Neuron (in vitro differentiated cells): ENCODE data around the gene CEP83.
"Not testable (repeated sequence)": the region's sequence is repeated elsewhere in the genome, so short reads cannot be mapped to it uniquely, and the experiment has no call there.

Source experiments
- H2AFZ ChIP-seq: one replicate; pipeline ENCODE4 v1.6.1; 2013; ENCODE audit warnings: low read depth, mild to moderate bottlenecking, inconsistent platforms, low read length, moderate library complexity
- H3K27me3 ChIP-seq: one replicate; pipeline ENCODE4 v1.6.1; 2013; ENCODE audit warnings: low read length; ENCODE audit not compliant: insufficient read depth
- H3K36me3 ChIP-seq: one replicate; pipeline ENCODE4 v1.6.1; 2013; ENCODE audit warnings: low read length; ENCODE audit not compliant: insufficient read depth
- H3K4me1 ChIP-seq: one replicate; pipeline ENCODE4 v1.6.1; 2013; ENCODE audit warnings: low read length; ENCODE audit not compliant: insufficient read depth
- H3K4me3 ChIP-seq: 2 replicates; pipeline ENCODE4 v1.5.1; 2013; ENCODE audit warnings: mild to moderate bottlenecking, low read length, moderate library complexity
- H3K9me3 ChIP-seq: one replicate; pipeline ENCODE4 v1.6.1; 2013; ENCODE audit warnings: low read length

CEP83 gene

GRCh38 chr12:94426049-94426448 is 33.6 kb downstream of the CEP83 start:
- Histone ChIP-seq H3K36me3 (no peaks in the 10 kb centered on the region), H2AFZ (no peak overlapping the region), H3K4me3 (no peak overlapping the region), H3K9me3 (peaks cover 36% of the 10 kb centered on the region), H3K27me3 (no peaks in the 10 kb centered on the region), H3K4me1 (peaks cover 6% of the 10 kb centered on the region)

DNA sequence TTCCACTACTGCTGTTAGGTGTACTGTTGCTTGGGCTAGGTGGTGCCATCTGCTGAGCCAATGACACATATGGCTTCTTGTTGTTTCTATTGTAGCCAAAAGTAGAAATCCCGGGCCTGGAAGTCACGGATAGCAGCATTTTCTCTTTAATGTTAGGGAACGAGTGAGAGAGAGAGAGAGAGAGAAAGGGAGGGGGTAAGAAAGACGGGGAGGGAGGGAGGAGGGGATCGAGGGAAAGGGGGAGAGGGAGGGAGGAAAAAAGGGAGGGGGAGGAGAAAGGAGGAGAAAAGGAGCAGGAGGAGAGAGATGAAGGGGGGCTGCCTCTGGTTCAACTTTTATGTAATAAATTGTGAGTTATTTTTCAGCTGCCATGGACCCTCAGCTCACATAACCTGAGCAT is 34.8 kb downstream of the CEP83 start:
- peaks cover 31% of the 10 kb centered on the region for H3K9me3 ChIP-seq
- H3K4me1 ChIP-seq, H3K36me3 ChIP-seq, H2AFZ ChIP-seq, H3K27me3 ChIP-seq: not testable (repeated sequence)
- peak overlapping the region; percentile 37 for H3K4me3 ChIP-seq

GRCh38 chr12:94421868-94422740 is 37.6 kb downstream of the CEP83 start:
- Histone ChIP-seq H3K9me3 (peaks cover 21% of the 10 kb centered on the region), H3K36me3 (no peaks in the 10 kb centered on the region), H2AFZ (no peak overlapping the region), H3K4me3 (no peak overlapping the region), H3K27me3 (no peaks in the 10 kb centered on the region), H3K4me1 (peaks cover 6% of the 10 kb centered on the region)

DNA sequence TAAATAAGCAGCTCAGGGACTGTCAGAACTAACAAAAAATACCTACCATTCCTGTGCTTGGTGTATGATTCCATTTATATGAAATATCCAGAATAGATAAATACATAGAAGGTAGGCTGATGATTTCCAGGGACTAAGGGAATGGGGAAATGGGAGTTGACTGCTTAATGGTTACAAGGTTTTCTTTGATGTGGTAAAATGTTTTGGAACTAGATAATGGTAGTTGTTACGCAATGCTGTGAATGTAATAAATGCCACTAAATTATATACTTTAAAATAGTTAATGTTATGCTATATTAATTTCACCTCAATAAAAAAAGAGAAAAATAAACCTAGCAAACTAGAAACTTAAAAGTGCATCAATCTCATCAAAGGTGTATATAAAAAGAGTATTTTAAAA is 41.1 kb downstream of the CEP83 start:
- Histone ChIP-seq H3K27me3 (no peaks in the 10 kb centered on the region), H3K36me3 (no peaks in the 10 kb centered on the region), H3K4me3 (no peak overlapping the region), H3K9me3 (peaks cover 13% of the 10 kb centered on the region), H3K4me1 (no peaks in the 10 kb centered on the region), H2AFZ (no peak overlapping the region)

DNA sequence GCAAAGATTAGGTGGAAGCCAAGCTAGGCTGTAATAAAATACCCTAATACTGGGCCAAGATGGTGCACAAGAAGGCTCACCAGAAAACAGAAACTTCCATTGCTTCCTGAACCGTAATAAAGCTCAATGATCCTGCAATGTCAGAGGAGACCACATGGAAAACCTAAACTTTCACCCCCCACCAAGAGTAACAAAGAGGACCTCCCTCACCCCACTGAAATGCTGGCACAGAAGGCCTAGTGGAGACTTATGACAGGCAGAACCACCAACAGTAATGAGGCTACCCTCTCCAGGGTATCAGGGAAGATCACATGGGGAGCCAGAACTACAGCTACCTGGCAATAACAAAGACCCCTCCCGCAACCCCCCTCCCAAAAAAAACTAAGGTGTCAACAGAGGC is 43.1 kb downstream of the CEP83 start:
- Histone ChIP-seq H3K36me3 (no peaks in the 10 kb centered on the region), H3K9me3 (peaks cover 2% of the 10 kb centered on the region), H3K27me3 (no peaks in the 10 kb centered on the region), H3K4me3 (no peak overlapping the region), H3K4me1 (no peaks in the 10 kb centered on the region), H2AFZ (no peak overlapping the region)

DNA sequence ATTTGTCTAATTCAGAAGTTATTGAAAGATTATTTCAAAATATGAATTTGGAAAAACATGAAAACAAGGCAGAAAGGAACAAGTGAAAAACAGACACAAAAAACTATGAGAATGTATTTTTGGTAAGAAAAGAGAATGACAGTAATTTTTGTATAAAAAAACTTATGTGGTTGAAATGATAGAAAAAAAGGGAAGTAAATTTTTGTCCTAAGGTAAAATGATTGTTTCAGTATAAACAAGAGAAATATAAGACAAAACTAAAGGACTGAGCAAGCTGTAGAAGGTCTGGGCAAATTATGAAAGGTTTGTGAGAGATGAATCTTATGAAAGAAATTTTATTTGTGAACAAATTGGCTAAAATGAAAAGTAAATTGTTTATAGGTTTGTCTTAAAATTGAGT is 44.6 kb downstream of the CEP83 start:
- H2AFZ ChIP-seq: no peak overlapping the region
- H3K4me3 ChIP-seq: no peak overlapping the region
- H3K9me3 ChIP-seq: no peaks in the 10 kb centered on the region
- H3K27me3 ChIP-seq: no peaks in the 10 kb centered on the region
- H3K4me1 ChIP-seq: no peaks in the 10 kb centered on the region
- H3K36me3 ChIP-seq: no peaks in the 10 kb centered on the region

GRCh38 chr12:94405413-94406116 is 54.1 kb downstream of the CEP83 start:
- H3K4me1 ChIP-seq: no peaks in the 10 kb centered on the region
- no peaks in the 10 kb centered on the region for H3K27me3 ChIP-seq
- peaks cover 2% of the 10 kb centered on the region for H3K36me3 ChIP-seq
- no peak overlapping the region for H3K4me3 ChIP-seq
- H3K9me3 ChIP-seq: no peaks in the 10 kb centered on the region
- no peak overlapping the region for H2AFZ ChIP-seq

DNA sequence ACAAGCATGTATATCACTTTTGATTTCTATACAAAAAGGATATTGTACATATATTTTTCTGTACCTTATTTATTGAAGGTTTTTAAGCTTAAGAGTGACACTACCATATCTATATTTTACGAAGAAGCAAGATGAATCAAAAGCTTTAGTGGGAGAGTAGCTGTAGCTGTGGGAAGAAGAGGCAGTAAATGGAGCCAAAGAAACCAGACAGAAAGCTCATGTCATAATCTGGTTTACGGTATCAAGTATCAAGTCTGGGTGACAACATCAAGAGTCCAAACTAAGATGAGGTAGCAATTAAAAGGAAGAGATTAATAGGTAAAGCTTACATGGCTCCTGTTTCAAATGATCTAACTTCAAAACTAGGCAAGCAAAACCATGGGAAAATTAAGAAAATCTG is 54.8 kb downstream of the CEP83 start:
- no peak overlapping the region for H3K4me3 ChIP-seq
- H3K27me3 ChIP-seq: no peaks in the 10 kb centered on the region
- H3K36me3 ChIP-seq: peaks cover 2% of the 10 kb centered on the region
- no peaks in the 10 kb centered on the region for H3K4me1 ChIP-seq
- no peaks in the 10 kb centered on the region for H3K9me3 ChIP-seq
- H2AFZ ChIP-seq: no peak overlapping the region

- no peak overlapping the region for H2AFZ ChIP-seq
- peaks cover 4% of the 10 kb centered on the region for H3K36me3 ChIP-seq
- H3K4me3 ChIP-seq: no peak overlapping the region
- no peaks in the 10 kb centered on the region for H3K27me3 ChIP-seq
- H3K4me1 ChIP-seq: no peaks in the 10 kb centered on the region
- peaks cover 4% of the 10 kb centered on the region for H3K9me3 ChIP-seq
Measured at GRCh38 chr12:94401326-94401725, 58.3 kb downstream of the CEP83 start.

DNA sequence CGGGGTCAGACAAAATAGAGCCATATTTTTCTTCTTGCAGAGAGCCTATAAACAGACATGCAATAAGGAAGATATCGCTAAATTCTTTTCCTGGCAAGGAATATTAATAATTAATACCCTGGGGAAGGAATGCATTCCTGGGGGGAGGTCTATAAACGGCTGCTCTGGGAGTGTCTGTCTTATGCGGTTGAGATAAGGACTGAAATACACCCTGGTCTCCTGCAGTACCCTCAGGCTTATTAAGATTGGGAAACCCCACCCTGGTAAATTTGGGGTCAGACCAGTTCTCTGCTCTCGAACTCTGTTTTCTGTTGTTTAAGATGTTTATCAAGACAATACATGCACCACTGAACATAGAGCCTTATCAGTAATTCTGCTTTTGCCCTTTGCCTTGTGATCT is 61.0 kb downstream of the CEP83 start:
- not testable (repeated sequence) for H3K4me1 ChIP-seq, H3K9me3 ChIP-seq, H2AFZ ChIP-seq, H3K4me3 ChIP-seq, H3K36me3 ChIP-seq, H3K27me3 ChIP-seq

GRCh38 chr12:94397401-94397800 is 62.3 kb downstream of the CEP83 start:
- no peaks in the 10 kb centered on the region for H3K4me1 ChIP-seq
- H3K4me3 ChIP-seq: no peak overlapping the region
- no peak overlapping the region for H2AFZ ChIP-seq
- peaks cover 4% of the 10 kb centered on the region for H3K36me3 ChIP-seq
- peaks cover 4% of the 10 kb centered on the region for H3K9me3 ChIP-seq
- no peaks in the 10 kb centered on the region for H3K27me3 ChIP-seq

- H3K4me1 ChIP-seq, H2AFZ ChIP-seq, H3K4me3 ChIP-seq, H3K9me3 ChIP-seq, H3K27me3 ChIP-seq, H3K36me3 ChIP-seq: not testable (repeated sequence)
Measured at GRCh38 chr12:94396014-94396413, 63.7 kb downstream of the CEP83 start.

GRCh38 chr12:94390130-94390485 is 69.6 kb downstream of the CEP83 start:
- H3K4me3 ChIP-seq: no peak overlapping the region

More at GRCh38 chr12:94390130-94390485, 69.6 kb downstream of the CEP83 start:
- H3K36me3 ChIP-seq: peaks cover 3% of the 10 kb centered on the region
- no peak overlapping the region for H2AFZ ChIP-seq
- H3K27me3 ChIP-seq: no peaks in the 10 kb centered on the region
- peaks cover 4% of the 10 kb centered on the region for H3K9me3 ChIP-seq
- H3K4me1 ChIP-seq: no peaks in the 10 kb centered on the region
